ENCODE results near the gene RCHY1.

- TF ChIP-seq POLR2A (IDR thresholded peaks at IDR 0.05) (no peak), EP300 (IDR thresholded peaks at IDR 0.05) (no peak)
- TF ChIP-seq, protein P1, sequence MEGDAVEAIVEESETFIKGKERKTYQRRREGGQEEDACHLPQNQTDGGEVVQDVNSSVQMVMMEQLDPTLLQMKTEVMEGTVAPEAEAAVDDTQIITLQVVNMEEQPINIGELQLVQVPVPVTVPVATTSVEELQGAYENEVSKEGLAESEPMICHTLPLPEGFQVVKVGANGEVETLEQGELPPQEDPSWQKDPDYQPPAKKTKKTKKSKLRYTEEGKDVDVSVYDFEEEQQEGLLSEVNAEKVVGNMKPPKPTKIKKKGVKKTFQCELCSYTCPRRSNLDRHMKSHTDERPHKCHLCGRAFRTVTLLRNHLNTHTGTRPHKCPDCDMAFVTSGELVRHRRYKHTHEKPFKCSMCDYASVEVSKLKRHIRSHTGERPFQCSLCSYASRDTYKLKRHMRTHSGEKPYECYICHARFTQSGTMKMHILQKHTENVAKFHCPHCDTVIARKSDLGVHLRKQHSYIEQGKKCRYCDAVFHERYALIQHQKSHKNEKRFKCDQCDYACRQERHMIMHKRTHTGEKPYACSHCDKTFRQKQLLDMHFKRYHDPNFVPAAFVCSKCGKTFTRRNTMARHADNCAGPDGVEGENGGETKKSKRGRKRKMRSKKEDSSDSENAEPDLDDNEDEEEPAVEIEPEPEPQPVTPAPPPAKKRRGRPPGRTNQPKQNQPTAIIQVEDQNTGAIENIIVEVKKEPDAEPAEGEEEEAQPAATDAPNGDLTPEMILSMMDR (IDR thresholded peaks at IDR 0.05) = no peak
These were observed 85.0 kb downstream of the RCHY1 start for GRCh38 chr4:75429208-75429607.
